GM12878 (cell line): Measurements from ENCODE around the gene ASS1. TPM values are rescaled to one million over a fixed set of nuclear protein-coding genes. Genes with fewer than 3 reads are reported as not detected.

Experiments used
- ATAC-seq: fragments of 200-7000 bp; cut with Tn5 transposase; 3 replicates; pipeline ENCODE4 v1.9.1; 2020; ENCODE audit warnings: mild to moderate bottlenecking, moderate library complexity
- BruUV-seq: library from RNA; stranded (reverse); fragments of 400-500 nt; replicated peaks from 2 replicates; lab custom pipeline; 2021; lab: Mats Ljungman, UMichigan
- CTCF ChIA-PET: fragments of 300-600 bp; sonication (Branson Sonifier 250); formaldehyde crosslinking; extraction: SDS; loops from one replicate; lab custom pipeline; 2021; ENCODE audit warnings: inconsistent platforms; lab: Yijun Ruan, JAX
- POLR2A ChIA-PET: fragments of 350-600 bp; formaldehyde crosslinking; extraction: SDS; loops from one replicate; lab custom pipeline; 2021; ENCODE audit warnings: inconsistent platforms; lab: Charles Lee
- RAD21 ChIA-PET: fragments of 300-600 bp; sonication (Branson Sonifier 250); formaldehyde crosslinking; loops from one replicate; lab custom pipeline; 2023; ENCODE audit warnings: antibody characterized with exemption; ENCODE audit not compliant: unreplicated experiment; lab: Charles Lee
- SMC1A ChIA-PET: fragments of 300-600 bp; sonication (Branson Sonifier 250); formaldehyde crosslinking; loops from one replicate; lab custom pipeline; 2023; ENCODE audit not compliant: unreplicated experiment, uncharacterized antibody; lab: Charles Lee
- DNase-seq: peaks from one replicate; pipeline ENCODE4 v3.0.0-alpha.2; 2011; ENCODE audit warnings: low read depth, low spot score
- FAIRE-seq: peaks from 3 replicates; lab custom pipeline; 2011; peaks lifted over from hg19 to GRCh38; lab: Jason Lieb, UNC
- H2AFZ ChIP-seq: 2 replicates; pipeline ENCODE4 v1.6.0; 2011; ENCODE audit warnings: low read depth, low read length, control low read depth; ENCODE audit not compliant: control insufficient read depth
- H3K27ac ChIP-seq: 2 replicates; pipeline ENCODE4 v1.5.1; 2011; ENCODE audit warnings: control low read depth; ENCODE audit not compliant: control insufficient read depth, insufficient read depth
- H3K27me3 ChIP-seq, 2 experiments: replicated peaks in 1 of 2; 2 replicates each; pipeline versions ENCODE4 v1.6.0 to v1.6.1; 2011; ENCODE audit warnings: low read length in 1 of 2; ENCODE audit not compliant: control insufficient read depth in 2 of 2, insufficient read depth in 2 of 2
- H3K36me3 ChIP-seq, 2 experiments: 2 replicates each; pipeline ENCODE4 v1.5.1; 2011; ENCODE audit warnings: low read length in 1 of 2; ENCODE audit not compliant: control insufficient read depth in 2 of 2, insufficient read depth in 2 of 2
- H3K4me1 ChIP-seq: 2 replicates; pipeline ENCODE4 v1.6.1; 2011; ENCODE audit warnings: mild to moderate bottlenecking, low read length, moderate library complexity, mixed read lengths; ENCODE audit not compliant: control insufficient read depth, insufficient read depth
- H3K4me2 ChIP-seq: 2 replicates; pipeline ENCODE4 v1.6.0; 2011; ENCODE audit warnings: control low read depth; ENCODE audit not compliant: control insufficient read depth, insufficient read depth
- H3K4me3 ChIP-seq: fragments of 200-600 bp; sonication (generic); 2 replicates; pipeline ENCODE4 v1.5.1; 2016
- H3K79me2 ChIP-seq: 2 replicates; pipeline ENCODE4 v1.6.0; 2011; ENCODE audit warnings: low read length; ENCODE audit not compliant: control insufficient read depth, insufficient read depth
- H3K9ac ChIP-seq: 2 replicates; pipeline ENCODE4 v1.8.0; 2011; ENCODE audit warnings: low read length, control low read depth, mixed read lengths; ENCODE audit not compliant: control insufficient read depth, insufficient read depth
- H3K9me3 ChIP-seq: replicated peaks from 3 replicates; pipeline ENCODE4 v1.5.1; 2011; ENCODE audit warnings: mild to moderate bottlenecking, low read length; ENCODE audit not compliant: control insufficient read depth, insufficient read depth
- H4K20me1 ChIP-seq: 2 replicates; pipeline ENCODE4 v1.6.0; 2011; ENCODE audit not compliant: control insufficient read depth, insufficient read depth
- GATAD2B ChIP-seq: fragments of 450-650 bp; conservative IDR thresholded peaks from 2 replicates; pipeline ENCODE4 v1.6.1; 2017; ENCODE audit warnings: low read depth, mild to moderate bottlenecking, moderate library complexity
- IKZF2 ChIP-seq, 2 experiments: fragments of 450-650 bp; IDR thresholded peaks; 2 replicates each; pipeline ENCODE4 v1.6.1; 2017; ENCODE audit warnings: mild to moderate bottlenecking in 2 of 2, moderate library complexity in 2 of 2
- RELB ChIP-seq: fragments of 450-650 bp; IDR thresholded peaks from 2 replicates; pipeline ENCODE4 v1.6.1; 2017; ENCODE audit warnings: low read depth, mild to moderate bottlenecking, moderate library complexity
- SP1 ChIP-seq: IDR thresholded peaks from one replicate; pipeline ENCODE4 v1.6.1; 2011; ENCODE audit warnings: low read depth, low read length
- ZNF274 ChIP-seq: IDR thresholded peaks from one replicate; pipeline ENCODE4 v1.8.0; 2011; ENCODE audit not compliant: insufficient read length, insufficient read depth
- WGBS: methylation state at CpG from one replicate; pipeline ENCODE4 v1.1.6; 2016; ENCODE audit warnings: low lambda C conversion rate; ENCODE audit not compliant: insufficient replicate concordance, insufficient coverage; ENCODE audit errors: missing lambda C conversion rate; 5-methylcytosine and 5-hydroxymethylcytosine counted together
- in situ Hi-C: fragments of 300-500 bp; cut with MboI; formaldehyde crosslinking; loops from 9 replicates; pipeline ENCODE4 v1.14.3; 2018; ENCODE audit warnings: mixed read lengths
- intact Hi-C: fragments of 100-400 bp; cut with micrococcal nuclease; formaldehyde crosslinking; loops from one replicate; pipeline ENCODE4 v1.14.2; 2022; ENCODE audit not compliant: unreplicated experiment
- polyA plus RNA-seq, 11 experiments: library from polyadenylated mRNA; depleted of rRNA in 4 of 11; unstranded in 6 of 11; stranded (reverse) in 5 of 11; fragments of >200 nt; fragmentation: Nextera tagmentation in 4 of 11; fragmentation: Illumina TruSeq in 1 of 11; extraction: Ambion mirVana in 4 of 11; extraction: Trizol in 1 of 11; gene quantifications; 1 replicate in 1 of 11; 2 replicates in 10 of 11; pipeline versions ENCODE4 v1.2.1 to v1.2.3, GENCODE V29; 2011 to 2016; ENCODE audit warnings: inconsistent platforms in 2 of 11, missing spikeins in 2 of 11, low read depth in 1 of 11
- total RNA-seq, 4 experiments: library from RNA; depleted of rRNA in 3 of 4; stranded (reverse); fragments of >200 nt in 3 of 4; fragmentation: Illumina TruSeq in 1 of 4; extraction: Trizol in 1 of 4; gene quantifications; 2 replicates each; pipeline versions ENCODE4 v1.2.1 to v1.2.3, GENCODE V29; 2013 to 2021
- TF ChIP-seq, protein P1 (sequence below): fragments of 450-650 bp; IDR thresholded peaks from 2 replicates; pipeline ENCODE4 v1.6.1; 2017; ENCODE audit warnings: borderline replicate concordance
- TF ChIP-seq, protein P2 (sequence below): fragments of 450-650 bp; formaldehyde crosslinking; IDR thresholded peaks from 2 replicates; pipeline ENCODE4 v1.5.0; 2022; ENCODE audit warnings: mild to moderate bottlenecking, missing genetic modification characterization

ASS1 gene
- total and polyA plus RNA-seq, 10 of the 15 experiments (the other 5 are each of a cell fraction or from before 2014, with no cell fraction given), result 0.10 to 6.1 (median 0.28) TPM; not detected in 3

DNA sequence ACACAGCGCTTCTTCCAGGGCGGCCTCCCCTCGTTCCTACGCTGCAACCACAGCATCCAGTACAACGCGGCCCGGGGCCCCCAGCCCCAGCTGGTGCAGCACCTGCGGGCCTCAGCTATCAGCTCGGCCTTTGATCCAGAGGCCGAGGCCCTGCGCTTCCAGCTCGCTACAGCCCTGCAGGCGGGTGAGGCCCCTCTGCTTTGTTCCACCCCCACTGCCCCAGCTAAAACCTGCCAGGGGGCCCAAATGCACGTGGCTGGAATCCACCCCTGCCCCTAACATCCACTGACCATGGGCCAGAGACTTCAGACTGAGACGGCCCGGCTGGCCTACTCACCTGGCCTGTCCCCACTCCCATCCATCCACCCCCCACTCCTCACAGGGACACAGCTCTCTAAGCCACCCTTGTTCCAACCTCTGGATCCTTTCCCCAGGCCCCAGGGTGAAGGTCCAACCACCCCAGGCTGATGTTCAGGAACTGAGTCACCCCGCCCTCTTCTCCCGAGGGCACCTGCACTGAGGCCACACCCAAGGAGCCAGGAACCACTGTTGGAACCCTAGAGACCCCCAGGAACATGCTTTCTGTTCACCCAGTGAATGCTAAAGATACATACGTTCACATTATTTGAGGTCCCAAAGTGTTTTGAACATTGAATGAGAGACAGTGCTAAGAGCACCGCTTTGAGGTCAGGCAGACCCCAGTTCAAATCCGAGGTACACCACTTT, 18.9 kb upstream of the ASS1 start:
- ATAC-seq (no peak), DNase-seq (no peak), FAIRE-seq (no peak)
- Histone ChIP-seq H3K9me3 (no peaks in the 10 kb centered on the region), H3K4me3 (no peak overlapping the region), H4K20me1 (no peaks in the 10 kb centered on the region), H3K79me2 (no peaks in the 10 kb centered on the region), H3K36me3 (no peaks in the 10 kb centered on the region), H3K27me3 (no peaks in the 10 kb centered on the region; a peak in 1 of 4 replicates), H3K27ac (no peak overlapping the region), H3K4me1 (no peaks in the 10 kb centered on the region; the same call in 1 of the 2 replicates), H2AFZ (no peak overlapping the region), H3K4me2 (no peak overlapping the region), H3K9ac (no peak overlapping the region)
- ChIA-PET POLR2A (interaction anchor here (0.6 to 0.7 kb wide), 2 partner anchors 497 to 608 kb away, joined by 3 to 6 read pairs; no protein-coding TSS in a partner anchor), CTCF (no interaction called here), SMC1A (no interaction called here), RAD21 (no interaction called here)
- WGBS, result 38% methylated on average over 21 of the region's 21 CpGs
- intact Hi-C loops (no loop called here), in situ Hi-C loops (no loop called here)
- no TSS peak for BruUV-seq
- TF ChIP-seq IKZF2 (IDR thresholded peaks at IDR 0.05) (no peak), GATAD2B (no peak), RELB (no peak), ZNF274 (no peak), SP1 (no peak)
- TF ChIP-seq, protein P1, sequence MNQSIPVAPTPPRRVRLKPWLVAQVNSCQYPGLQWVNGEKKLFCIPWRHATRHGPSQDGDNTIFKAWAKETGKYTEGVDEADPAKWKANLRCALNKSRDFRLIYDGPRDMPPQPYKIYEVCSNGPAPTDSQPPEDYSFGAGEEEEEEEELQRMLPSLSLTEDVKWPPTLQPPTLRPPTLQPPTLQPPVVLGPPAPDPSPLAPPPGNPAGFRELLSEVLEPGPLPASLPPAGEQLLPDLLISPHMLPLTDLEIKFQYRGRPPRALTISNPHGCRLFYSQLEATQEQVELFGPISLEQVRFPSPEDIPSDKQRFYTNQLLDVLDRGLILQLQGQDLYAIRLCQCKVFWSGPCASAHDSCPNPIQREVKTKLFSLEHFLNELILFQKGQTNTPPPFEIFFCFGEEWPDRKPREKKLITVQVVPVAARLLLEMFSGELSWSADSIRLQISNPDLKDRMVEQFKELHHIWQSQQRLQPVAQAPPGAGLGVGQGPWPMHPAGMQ, result no peak
- TF ChIP-seq, protein P2, sequence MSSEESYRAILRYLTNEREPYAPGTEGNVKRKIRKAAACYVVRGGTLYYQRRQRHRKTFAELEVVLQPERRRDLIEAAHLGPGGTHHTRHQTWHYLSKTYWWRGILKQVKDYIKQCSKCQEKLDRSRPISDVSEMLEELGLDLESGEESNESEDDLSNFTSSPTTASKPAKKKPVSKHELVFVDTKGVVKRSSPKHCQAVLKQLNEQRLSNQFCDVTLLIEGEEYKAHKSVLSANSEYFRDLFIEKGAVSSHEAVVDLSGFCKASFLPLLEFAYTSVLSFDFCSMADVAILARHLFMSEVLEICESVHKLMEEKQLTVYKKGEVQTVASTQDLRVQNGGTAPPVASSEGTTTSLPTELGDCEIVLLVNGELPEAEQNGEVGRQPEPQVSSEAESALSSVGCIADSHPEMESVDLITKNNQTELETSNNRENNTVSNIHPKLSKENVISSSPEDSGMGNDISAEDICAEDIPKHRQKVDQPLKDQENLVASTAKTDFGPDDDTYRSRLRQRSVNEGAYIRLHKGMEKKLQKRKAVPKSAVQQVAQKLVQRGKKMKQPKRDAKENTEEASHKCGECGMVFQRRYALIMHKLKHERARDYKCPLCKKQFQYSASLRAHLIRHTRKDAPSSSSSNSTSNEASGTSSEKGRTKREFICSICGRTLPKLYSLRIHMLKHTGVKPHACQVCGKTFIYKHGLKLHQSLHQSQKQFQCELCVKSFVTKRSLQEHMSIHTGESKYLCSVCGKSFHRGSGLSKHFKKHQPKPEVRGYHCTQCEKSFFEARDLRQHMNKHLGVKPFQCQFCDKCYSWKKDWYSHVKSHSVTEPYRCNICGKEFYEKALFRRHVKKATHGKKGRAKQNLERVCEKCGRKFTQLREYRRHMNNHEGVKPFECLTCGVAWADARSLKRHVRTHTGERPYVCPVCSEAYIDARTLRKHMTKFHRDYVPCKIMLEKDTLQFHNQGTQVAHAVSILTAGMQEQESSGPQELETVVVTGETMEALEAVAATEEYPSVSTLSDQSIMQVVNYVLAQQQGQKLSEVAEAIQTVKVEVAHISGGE (CRISPR knock-in tag), result no peak
